ENCODE data around the gene DGCR8.

Gene DGCR8

DNA sequence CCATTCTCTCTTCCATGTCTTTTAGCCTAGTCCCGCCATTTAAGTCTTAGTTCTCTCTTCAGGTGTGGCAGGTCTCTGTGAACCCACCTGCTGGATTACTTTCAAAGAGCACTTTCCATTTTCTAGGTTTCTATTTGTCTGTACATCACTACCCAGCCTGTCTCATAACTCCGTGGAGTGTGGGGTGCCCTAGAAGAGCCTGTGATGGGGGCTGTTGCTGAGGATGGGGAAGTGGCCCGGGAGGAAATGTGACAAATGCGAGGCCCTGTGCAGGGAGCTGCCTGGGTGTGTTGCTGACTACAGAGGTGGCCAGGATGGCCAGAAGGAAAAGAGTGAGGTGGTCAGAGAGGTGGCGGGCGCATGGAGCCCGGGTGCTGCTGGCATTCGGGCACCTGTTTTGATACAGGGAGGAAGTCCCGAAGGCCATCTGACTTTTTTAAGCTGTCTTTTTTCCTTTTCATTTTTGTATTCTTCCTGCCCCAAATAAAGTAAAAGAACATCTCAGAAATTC, 10.7 kb downstream of the DGCR8 start:
- H3K79me2 ChIP-seq (ENCODE audit: insufficient read depth, low read length), result 0 out of 2 replicates have a peak, but pooled peaks cover 5% of the 10 kb centered on the region
- H2AFZ ChIP-seq (ENCODE audit: low read depth, low read length, severe bottlenecking), result no peak overlapping the region
- no peaks in the 10 kb centered on the region for H4K20me1 ChIP-seq (ENCODE audit: low read depth, low read length)
- no peaks in the 10 kb centered on the region for H3F3A ChIP-seq (ENCODE audit: insufficient read depth)
- no peak overlapping the region for H3K9ac ChIP-seq (ENCODE audit: low read length)
- no peak for TF ChIP-seq EZH2phosphoT487 (conservative IDR thresholded peaks at IDR 0.05; ENCODE audit: low read length)
- TF ChIP-seq, protein P1, sequence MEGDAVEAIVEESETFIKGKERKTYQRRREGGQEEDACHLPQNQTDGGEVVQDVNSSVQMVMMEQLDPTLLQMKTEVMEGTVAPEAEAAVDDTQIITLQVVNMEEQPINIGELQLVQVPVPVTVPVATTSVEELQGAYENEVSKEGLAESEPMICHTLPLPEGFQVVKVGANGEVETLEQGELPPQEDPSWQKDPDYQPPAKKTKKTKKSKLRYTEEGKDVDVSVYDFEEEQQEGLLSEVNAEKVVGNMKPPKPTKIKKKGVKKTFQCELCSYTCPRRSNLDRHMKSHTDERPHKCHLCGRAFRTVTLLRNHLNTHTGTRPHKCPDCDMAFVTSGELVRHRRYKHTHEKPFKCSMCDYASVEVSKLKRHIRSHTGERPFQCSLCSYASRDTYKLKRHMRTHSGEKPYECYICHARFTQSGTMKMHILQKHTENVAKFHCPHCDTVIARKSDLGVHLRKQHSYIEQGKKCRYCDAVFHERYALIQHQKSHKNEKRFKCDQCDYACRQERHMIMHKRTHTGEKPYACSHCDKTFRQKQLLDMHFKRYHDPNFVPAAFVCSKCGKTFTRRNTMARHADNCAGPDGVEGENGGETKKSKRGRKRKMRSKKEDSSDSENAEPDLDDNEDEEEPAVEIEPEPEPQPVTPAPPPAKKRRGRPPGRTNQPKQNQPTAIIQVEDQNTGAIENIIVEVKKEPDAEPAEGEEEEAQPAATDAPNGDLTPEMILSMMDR (IDR thresholded peaks at IDR 0.05; ENCODE audit: insufficient read depth, low read length, poor library complexity, severe bottlenecking), result no peak
- no peak overlapping the region for H3K4me3 ChIP-seq (ENCODE audit: insufficient read depth, low read length, poor library complexity, severe bottlenecking)
- H3K9me2 ChIP-seq (replicated peaks; ENCODE audit: insufficient read depth, low read length), result no peaks in the 10 kb centered on the region
- H3K4me2 ChIP-seq (ENCODE audit: low read depth, low read length, poor library complexity, severe bottlenecking), result no peak overlapping the region
- H3K27me3 ChIP-seq (ENCODE audit: low read length), result no peaks in the 10 kb centered on the region
- H3K9me3 ChIP-seq (ENCODE audit: insufficient read depth, low read length), result no peaks in the 10 kb centered on the region
- H3K27ac ChIP-seq (ENCODE audit: low read depth, low read length), result no peak overlapping the region
- H3K36me3 ChIP-seq (ENCODE audit: low read length), result no peaks in the 10 kb centered on the region

DNA sequence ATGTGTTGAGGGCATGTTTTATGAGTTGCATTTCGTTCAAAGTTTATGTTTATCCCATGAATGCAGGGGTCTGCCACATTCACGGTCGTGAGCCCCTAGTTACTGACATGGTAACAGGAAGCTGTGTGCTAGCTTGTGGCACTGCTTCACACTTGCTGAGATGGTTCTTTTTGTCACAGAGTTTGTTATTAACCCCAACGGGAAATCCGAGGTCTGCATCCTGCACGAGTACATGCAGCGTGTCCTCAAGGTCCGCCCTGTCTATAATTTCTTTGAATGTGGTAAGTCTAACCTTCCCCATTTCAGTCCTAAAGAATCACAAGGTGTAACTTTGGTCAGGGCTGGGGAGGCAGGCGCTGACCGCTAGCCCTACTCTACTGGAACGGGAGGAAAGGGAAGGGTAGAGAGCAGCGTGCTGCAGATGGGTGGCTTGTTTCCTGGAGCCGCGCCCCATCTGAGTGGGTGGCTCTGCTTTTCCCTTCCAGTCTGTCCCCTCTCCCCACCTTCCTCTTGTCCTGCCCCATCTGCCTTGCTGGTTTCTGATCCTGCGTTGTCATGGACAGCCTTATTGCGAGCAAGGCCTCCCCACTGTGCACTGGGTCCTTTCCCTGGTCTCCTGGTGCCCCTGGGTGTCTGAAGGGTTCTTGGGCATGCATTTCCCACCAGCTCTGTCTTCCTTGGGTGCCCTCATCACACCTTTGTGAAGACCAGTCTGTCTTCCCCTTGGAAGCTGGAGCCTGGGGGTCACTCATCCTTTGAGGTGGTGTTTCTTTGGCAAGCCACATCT, 11.8 kb downstream of the DGCR8 start:
- H3K27ac ChIP-seq (ENCODE audit: low read depth, low read length), result no peak overlapping the region
- H3K9me3 ChIP-seq (ENCODE audit: insufficient read depth, low read length), result no peaks in the 10 kb centered on the region
- H3K27me3 ChIP-seq (ENCODE audit: low read length), result no peaks in the 10 kb centered on the region
- no peaks in the 10 kb centered on the region for H4K20me1 ChIP-seq (ENCODE audit: low read depth, low read length)
- no peak overlapping the region for H2AFZ ChIP-seq (ENCODE audit: low read depth, low read length, severe bottlenecking)
- H3K9me2 ChIP-seq (replicated peaks; ENCODE audit: insufficient read depth, low read length), result no peaks in the 10 kb centered on the region
- H3K9ac ChIP-seq (ENCODE audit: low read length), result no peak overlapping the region
- H3K36me3 ChIP-seq (ENCODE audit: low read length), result peaks cover 2% of the 10 kb centered on the region; the same call in 1 of the 2 replicates
- TF ChIP-seq, protein P1 (IDR thresholded peaks at IDR 0.05; ENCODE audit: insufficient read depth, low read length, poor library complexity, severe bottlenecking), result no peak
- TF ChIP-seq EZH2phosphoT487 (conservative IDR thresholded peaks at IDR 0.05; ENCODE audit: low read length), result no peak
- H3K79me2 ChIP-seq (ENCODE audit: insufficient read depth, low read length), result no peaks in the 10 kb centered on the region
- H3F3A ChIP-seq (ENCODE audit: insufficient read depth), result no peaks in the 10 kb centered on the region
- H3K4me3 ChIP-seq (ENCODE audit: insufficient read depth, low read length, poor library complexity, severe bottlenecking), result no peak overlapping the region
- no peak overlapping the region for H3K4me2 ChIP-seq (ENCODE audit: low read depth, low read length, poor library complexity, severe bottlenecking)

DNA sequence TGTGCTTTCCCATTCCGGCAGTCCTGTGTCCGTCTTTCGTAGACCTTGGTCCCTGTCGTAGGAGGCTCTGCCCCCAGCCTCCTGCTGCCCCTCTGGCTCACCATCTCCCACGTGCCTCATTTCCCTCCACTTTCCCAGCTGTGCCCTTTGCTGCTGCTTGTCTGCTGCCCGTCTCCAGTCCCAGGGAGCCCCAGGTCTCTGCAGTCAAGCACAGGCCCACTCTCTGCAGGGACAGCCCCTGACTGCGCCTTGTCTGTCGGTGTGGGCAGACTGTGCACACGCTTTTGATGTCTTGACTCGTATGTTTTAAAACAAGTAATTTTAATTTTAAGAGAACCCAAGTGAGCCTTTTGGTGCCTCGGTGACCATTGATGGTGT, 12.4 kb downstream of the DGCR8 start:
- Histone ChIP-seq H3K27ac (ENCODE audit: low read depth, low read length) (no peak overlapping the region), H3K9me2 (replicated peaks; ENCODE audit: insufficient read depth, low read length) (no peaks in the 10 kb centered on the region), H3K27me3 (ENCODE audit: low read length) (no peaks in the 10 kb centered on the region), H3K9me3 (ENCODE audit: insufficient read depth, low read length) (no peaks in the 10 kb centered on the region), H3K4me3 (ENCODE audit: insufficient read depth, low read length, poor library complexity, severe bottlenecking) (no peak overlapping the region), H2AFZ (ENCODE audit: low read depth, low read length, severe bottlenecking) (no peak overlapping the region), H3K4me2 (ENCODE audit: low read depth, low read length, poor library complexity, severe bottlenecking) (no peak overlapping the region), H4K20me1 (ENCODE audit: low read depth, low read length) (no peaks in the 10 kb centered on the region), H3K9ac (ENCODE audit: low read length) (no peak overlapping the region), H3K36me3 (ENCODE audit: low read length) (peaks cover 2% of the 10 kb centered on the region; the same call in 1 of the 2 replicates), H3K79me2 (ENCODE audit: insufficient read depth, low read length) (no peaks in the 10 kb centered on the region), H3F3A (ENCODE audit: insufficient read depth) (no peaks in the 10 kb centered on the region)
- TF ChIP-seq, protein P1 (IDR thresholded peaks at IDR 0.05; ENCODE audit: insufficient read depth, low read length, poor library complexity, severe bottlenecking), result no peak
- no peak for TF ChIP-seq EZH2phosphoT487 (conservative IDR thresholded peaks at IDR 0.05; ENCODE audit: low read length)

All from SU-DHL-6 (cell line).